NCI-H2081 treated with DMSO at 0.1 percent for 48 hours (cell line): ENCODE results near the gene COPB2.
"Not testable (repeated sequence)": the region's sequence is repeated elsewhere in the genome, so short reads cannot be mapped to it uniquely, and the experiment has no call there.

ENCODE experiments used
- DNase-seq: peaks from one replicate; lab custom pipeline; 2025; lab: John Stamatoyannopoulos, UW

Gene COPB2

DNA sequence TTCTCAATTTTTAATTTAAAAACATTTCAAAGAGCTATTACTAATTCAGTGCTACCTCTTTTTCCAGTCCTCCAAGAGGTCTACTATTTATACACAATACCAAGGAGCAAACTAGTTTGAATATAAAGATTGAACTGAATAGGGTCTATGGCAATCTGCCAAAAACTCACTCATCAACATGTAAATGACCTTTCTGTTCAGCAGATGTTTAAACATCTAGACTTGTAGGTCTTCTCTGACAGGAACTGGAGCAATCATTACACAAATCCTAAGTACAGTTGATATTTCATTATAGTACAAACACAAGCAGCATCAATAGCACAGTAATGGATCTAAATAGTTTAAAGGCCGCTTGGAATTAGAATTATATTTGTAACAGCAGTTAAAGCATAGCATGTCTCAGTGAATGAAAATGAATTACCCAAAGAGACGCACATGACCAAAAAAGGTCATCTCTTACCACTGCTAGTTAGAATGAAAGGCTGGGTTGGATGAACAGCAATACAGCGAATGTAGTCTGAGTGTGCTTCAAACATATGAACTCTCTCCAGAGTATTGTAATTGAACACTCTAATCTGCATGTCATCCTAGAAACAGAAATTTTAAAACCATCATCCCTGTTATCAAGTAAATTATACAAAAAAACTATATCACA, 10.7 kb downstream of the COPB2 start:
- DNase-seq, result peak; percentile 86

GRCh38 chr3:139377378-139377777, 12.1 kb downstream of the COPB2 start:
- DNase-seq, result no peak

DNA sequence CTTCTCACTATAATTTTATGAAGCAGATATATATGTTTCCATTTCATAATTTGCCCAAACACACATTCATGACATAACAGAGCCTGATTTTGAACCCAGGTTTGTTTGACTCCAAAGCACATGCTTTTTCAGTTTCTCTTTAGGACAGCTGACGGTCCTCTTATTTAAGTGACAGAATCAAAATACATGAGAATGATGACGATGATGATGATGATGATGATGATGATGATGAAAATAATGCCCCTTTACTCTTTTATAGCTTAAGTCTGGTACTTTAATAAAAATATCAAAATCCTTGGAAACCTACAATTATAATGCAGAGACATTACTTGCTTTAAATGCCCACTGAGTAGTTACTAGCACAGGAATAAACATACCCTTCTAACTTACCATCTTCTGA, 15.3 kb downstream of the COPB2 start:
- DNase-seq, result no peak

GRCh38 chr3:139364549-139364948, 24.9 kb downstream of the COPB2 start:
- DNase-seq, result no peak

GRCh38 chr3:139361276-139361675, 28.2 kb downstream of the COPB2 start:
- no peak for DNase-seq

DNA sequence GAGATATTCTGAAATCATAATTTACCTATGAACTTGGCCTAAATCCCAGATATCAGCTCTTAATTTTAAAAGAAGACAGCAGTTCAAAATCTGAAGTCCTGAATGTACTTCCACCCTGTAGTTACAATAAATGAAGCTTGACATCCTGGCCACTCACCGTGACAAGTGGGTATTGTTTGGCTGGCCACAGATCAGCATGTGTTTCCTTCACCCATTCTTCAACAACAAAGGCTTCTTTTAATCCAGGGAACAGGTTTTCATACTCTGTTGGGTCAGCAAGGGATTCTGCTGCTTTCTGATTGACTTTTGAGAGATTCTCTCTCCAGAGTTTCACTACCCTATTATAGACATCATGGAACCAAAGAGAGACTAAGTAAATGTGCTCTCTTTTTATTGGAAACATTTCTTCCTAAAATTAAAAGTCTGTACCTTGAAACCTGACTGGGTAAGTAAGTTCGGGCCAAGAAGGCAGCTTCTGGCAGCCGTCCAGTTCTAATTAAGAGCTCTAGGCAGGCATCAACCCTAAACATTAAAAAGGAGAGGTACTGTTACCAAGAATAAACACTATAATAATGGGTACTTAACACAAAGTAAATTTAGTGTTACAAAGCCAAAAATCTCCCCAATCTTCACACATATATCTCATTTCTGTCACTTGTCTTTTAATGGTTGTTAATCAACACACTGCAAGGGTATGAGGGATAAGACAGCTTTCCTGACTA, 30.4 kb downstream of the COPB2 start:
- peak; percentile 78 for DNase-seq

DNA sequence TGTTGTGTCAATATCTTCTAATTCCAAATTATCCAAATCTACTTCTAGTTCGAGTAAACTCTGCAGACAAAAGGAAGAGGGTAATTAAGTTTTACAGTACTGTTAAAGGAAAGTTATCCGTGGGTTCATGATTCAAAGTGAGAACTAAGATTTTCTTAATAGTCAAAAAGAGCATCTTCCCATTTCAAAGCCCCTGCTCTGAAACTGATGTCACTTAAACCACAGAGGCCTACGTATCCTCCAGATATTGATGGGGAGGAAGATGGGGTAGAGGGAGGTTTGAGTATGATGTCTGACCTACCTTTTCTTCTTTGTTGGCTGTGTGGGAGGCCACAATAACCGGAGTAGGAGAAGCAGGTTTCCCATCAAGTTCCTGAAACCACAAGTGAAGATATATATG, 31.5 kb downstream of the COPB2 start:
- DNase-seq, result no peak

DNA sequence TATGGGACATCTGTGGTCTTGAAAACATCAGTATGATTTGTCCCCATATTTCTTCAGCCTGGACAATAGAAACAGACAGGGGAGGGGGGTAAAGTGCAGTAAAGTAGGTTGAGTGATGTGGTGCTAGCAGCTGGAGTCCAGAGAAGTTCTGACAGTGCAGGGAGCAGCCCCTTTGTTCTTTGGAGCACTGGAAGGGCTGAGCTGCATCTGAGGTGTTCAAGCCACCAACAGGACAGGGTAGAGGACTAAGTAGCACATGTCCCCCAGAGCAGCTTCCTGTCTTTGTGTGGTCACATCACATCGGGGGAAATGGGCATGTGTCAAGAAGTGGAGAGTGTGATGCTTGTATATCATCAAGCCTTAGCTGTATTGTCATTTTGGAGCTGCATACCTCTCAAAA, 33.6 kb downstream of the COPB2 start:
- no peak for DNase-seq

DNA sequence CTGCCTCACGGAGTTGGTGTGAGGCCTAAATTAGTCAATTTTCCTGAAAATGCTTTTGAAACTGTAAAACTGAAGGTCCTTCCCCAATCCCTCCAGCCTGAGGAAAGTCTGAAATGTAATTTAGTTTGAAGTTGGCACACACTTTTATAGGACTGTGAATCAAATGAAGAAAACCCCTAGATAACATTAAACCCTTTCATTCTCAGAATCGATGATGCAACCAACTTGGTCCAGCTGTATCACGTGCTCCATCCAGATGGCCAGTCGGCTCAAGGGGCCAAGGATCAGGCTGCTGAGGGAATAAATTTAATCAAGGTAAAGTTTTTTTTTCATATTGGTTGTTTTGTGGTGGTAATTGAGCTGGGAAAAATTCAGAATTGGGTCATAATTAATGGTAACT, 34.0 kb downstream of the COPB2 start:
- DNase-seq, result no peak

DNA sequence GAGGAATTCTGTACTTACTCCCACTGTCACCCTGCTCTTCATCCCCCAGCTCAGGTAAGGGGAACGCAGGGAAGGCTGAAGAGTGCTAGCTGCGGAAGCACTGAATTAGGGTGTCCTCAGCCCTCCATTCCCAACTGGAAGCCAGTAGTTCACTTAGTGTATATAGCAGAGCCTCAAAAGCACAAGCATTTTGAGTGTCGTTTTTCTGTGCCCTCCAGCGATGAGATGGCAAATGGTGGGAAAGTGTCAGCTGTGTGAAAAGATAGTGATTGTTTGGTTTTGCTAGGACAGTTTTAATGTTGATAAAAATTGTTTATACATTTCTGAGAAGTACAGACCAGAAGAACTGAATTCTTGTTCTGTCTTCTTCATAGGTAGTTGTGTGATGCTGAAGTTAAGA, 34.8 kb downstream of the COPB2 start:
- no peak for DNase-seq

DNA sequence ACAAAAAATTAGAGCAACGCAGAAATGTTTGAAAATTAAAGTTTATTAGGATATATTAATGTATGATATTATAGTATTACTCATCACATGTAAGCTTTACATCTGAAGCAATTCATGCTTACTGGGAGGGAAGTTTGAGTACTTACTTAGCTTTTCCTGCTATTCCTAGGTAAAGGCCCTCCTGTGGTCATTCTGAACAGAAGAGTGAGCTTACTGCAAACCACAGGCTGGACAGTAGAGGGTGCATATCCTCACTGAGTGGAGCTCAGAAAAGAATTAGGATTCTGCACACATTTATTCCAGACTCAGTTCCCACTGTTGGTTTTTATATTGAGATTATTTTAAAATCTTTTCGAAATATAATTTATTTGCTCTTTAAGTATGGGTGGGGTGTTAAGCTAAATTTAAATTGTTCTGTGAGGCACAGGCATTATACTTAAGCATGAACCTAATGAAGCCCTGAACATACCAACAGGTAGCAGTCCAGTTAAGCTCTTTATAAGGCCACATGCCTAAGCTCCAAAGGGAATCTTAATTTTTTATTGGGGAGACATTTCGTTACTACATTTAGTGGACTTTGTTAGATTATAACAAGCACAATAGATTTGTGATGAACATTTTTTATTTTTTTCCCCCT, 35.4 kb downstream of the COPB2 start:
- DNase-seq, result peak; percentile 49

GRCh38 chr3:139346771-139347170, 42.7 kb downstream of the COPB2 start:
- DNase-seq, result no peak

DNA sequence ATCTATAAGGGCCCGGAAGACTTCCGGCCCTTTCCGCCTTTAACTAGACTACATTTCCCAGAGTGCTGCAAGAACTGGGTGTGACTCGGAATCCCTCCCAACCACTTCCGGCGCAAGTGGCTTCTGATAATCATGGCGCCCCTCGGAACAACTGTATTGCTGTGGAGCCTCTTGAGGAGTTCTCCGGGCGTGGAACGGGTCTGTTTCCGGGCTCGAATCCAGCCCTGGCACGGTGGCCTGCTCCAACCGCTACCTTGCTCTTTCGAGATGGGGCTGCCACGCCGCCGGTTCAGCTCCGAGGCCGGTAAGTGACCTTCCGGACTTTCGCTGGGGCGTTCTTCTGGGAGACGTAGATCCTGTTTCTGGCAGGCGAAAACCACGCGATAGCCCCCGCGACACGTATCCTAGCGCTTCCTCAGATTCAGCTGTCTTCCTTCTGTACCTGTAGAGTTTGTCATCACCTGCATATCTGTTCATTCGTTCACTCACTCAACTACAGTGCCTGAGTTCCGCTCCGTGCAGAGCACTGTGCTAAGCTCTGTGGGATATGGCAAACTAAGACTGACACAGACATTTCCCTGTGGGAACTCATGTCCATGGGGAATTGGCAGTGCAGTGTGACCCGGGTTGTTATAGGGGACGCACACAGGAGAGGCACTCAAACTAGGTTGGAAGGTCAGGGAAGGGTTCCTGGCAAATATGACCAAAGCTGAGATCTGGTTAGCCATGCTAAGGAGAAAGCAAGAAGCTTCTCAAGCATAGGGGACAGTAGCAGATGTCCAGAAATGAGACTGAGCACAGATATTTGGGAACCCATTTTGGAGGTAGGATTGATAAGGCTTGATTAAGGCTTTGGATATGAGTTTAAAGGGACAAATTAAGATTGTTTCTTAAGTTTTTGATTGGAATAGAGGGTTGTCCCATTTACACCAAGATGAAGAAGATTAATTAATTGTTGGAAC, 45.3 kb downstream of the COPB2 start, which contains the start of gene MRPS22:
Gene MRPS22 (plus strand): TSS at position 126 of the 962 bp plus-strand sequence. CDS start 7 bp downstream, at position 133.
- DNase-seq, result peak; percentile 88

- DNase-seq, result no peak
Measured at GRCh38 chr3:139342054-139342453, 47.4 kb downstream of the COPB2 start.

GRCh38 chr3:139340784-139341183, 48.7 kb downstream of the COPB2 start:
- DNase-seq, result no peak

DNA sequence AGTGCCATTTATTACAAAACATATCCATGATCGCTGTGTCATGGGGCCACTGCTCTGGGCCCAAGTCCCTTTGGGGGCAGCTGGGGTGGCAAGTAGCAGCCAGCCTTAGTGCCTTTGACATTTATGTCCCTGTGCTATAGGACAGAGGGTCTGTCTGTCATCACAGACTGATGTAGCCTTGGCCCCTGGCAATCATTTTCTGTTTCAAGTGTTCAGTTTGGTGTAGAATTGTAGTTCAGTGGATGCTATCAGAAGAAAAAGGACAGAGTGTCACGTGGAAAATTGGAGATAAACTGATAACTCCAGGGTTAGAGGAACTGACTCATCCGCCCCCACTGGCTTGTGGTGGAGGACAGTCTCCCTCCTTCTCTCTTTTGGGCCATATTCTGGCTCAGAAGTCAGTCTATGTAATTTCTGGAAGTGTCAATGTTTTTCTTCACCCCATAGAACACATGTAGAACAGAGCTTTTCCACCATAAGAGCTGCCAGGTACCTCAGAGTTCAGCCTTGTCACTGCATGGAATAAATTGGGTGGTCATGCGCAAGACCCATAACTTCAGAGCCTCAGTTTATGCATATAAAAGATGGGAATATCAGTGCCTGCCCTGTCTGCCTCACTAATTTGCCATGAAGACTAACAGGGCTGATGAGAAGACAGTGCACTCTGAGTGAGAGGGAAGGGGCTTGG, 50.1 kb downstream of the COPB2 start:
- DNase-seq, result no peak

- no peak for DNase-seq
Measured at GRCh38 chr3:139338405-139338804, 51.0 kb downstream of the COPB2 start.

DNA sequence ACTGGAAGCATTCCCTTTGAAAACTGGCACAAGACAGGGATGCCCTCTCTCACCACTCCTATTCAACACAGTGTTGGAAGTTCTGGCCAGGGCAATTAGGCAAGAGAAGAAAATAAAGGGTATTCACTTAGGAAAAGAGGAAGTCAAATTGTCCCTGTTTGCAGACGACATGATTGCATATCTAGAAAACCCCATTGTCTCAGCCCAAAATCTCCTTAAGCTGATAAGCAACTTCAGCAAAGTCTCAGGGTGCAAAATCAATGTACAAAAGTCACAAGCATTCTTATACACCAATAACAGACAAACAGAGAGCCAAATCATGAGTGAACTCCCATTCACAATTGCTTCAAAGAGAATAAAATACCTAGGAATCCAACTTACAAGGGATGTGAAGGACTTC, 54.8 kb downstream of the COPB2 start:
- DNase-seq, result not testable (repeated sequence)

GRCh38 chr3:139332092-139332491, 57.4 kb downstream of the COPB2 start:
- DNase-seq, result no peak

GRCh38 chr3:139329364-139329850, 60.0 kb downstream of the COPB2 start:
- DNase-seq, result peak; percentile 70

- no peak for DNase-seq
Measured at GRCh38 chr3:139328356-139328755, 61.1 kb downstream of the COPB2 start.
